ENCODE results near the gene TRMT61B. TPM values are rescaled to one million over a fixed set of nuclear protein-coding genes. Genes with fewer than 3 reads are reported as not detected.

TRMT61B gene
- total RNA-seq, 2 donors from 2014 or later = 11.2 to 12.4 TPM

DNA sequence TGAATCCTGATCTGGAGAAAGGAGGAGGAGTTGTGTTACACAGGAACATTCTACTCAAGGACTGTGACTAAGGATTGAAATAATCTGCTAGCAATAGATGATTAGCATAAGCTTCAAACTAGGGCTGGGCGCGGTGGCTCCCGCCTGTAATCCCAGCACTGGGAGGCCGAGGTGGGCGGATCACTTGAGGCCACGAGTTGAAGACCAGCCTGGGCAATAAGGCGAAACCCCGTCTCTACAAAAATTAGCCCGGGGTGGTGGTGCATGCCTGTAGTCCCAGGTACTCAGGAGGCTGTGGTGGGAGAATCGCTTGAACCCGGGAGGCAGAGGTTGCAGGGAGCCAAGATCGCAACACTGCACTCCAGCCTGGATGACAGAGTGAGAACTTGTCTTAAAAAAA is 1.5 kb downstream of the TRMT61B start:
- no peak overlapping the region for H3K9ac ChIP-seq (ENCODE audit: low read depth in 2 of 2, low read length in 2 of 2)

DNA sequence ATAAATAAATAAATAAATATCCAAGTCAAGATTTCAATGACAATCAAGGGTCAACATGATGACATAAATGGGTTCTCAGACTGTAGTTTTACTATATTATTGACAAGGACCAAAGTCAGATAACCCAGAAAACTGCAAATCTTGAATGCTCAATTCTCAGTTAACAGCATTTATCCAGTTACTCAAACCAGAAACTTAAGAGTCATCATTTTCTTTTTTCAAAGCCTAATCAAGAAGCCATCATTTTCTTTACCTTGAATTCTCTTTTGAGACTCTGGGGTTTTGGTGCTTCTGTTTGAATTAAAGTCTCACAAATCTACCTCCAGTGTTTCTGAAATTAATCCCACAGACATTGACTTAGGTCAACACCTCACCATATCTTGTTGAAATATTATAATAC is 14.1 kb downstream of the TRMT61B start:
- TF ChIP-seq, protein P1, sequence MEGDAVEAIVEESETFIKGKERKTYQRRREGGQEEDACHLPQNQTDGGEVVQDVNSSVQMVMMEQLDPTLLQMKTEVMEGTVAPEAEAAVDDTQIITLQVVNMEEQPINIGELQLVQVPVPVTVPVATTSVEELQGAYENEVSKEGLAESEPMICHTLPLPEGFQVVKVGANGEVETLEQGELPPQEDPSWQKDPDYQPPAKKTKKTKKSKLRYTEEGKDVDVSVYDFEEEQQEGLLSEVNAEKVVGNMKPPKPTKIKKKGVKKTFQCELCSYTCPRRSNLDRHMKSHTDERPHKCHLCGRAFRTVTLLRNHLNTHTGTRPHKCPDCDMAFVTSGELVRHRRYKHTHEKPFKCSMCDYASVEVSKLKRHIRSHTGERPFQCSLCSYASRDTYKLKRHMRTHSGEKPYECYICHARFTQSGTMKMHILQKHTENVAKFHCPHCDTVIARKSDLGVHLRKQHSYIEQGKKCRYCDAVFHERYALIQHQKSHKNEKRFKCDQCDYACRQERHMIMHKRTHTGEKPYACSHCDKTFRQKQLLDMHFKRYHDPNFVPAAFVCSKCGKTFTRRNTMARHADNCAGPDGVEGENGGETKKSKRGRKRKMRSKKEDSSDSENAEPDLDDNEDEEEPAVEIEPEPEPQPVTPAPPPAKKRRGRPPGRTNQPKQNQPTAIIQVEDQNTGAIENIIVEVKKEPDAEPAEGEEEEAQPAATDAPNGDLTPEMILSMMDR (IDR thresholded peaks at IDR 0.05) = no peak
- Histone ChIP-seq H3K9me3 (no peaks in the 10 kb centered on the region), H3K27ac (no peak overlapping the region), H3K36me3 (no peaks in the 10 kb centered on the region), H3K27me3 (no peaks in the 10 kb centered on the region), H3K9ac (ENCODE audit: low read depth in 2 of 2, low read length in 2 of 2) (no peak overlapping the region), H3K4me3 (no peak overlapping the region), H3K4me1 (no peaks in the 10 kb centered on the region)
- intact Hi-C loops (cut with DNase I) = no loop called here
- no peak for DNase-seq

More for the DNA sequence above, 1.5 kb downstream of the TRMT61B start:
- Histone ChIP-seq H3K27me3 (no peaks in the 10 kb centered on the region), H3K4me3 (no peak overlapping the region), H3K4me1 (peaks cover 13% of the 10 kb centered on the region), H3K9me3 (no peaks in the 10 kb centered on the region), H3K27ac (no peak overlapping the region), H3K36me3 (no peaks in the 10 kb centered on the region)
- intact Hi-C loops (cut with DNase I) = no loop called here
- DNase-seq = no peak
- TF ChIP-seq, protein P1 (IDR thresholded peaks at IDR 0.05) = no peak

DNA sequence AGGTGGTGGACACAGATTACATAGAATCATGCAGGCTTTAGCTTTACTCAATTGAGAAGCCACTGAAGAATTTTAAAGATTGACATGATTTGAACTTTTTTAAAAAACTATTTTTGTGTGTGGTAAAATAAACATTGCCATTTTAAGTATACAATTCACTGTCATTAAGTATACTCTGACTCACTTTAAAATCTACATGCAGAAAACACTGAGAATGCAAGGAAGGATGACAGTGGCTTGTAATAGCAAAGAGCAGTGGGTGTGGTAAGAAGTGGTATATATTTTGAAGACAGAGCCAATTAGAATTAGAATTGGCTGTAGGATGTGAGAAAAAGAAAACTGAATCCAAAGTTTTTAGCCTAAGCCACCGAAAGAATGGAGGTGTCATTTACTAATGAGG is 14.9 kb downstream of the TRMT61B start:
- H3K36me3 ChIP-seq = no peaks in the 10 kb centered on the region
- H3K27me3 ChIP-seq = no peaks in the 10 kb centered on the region
- H3K4me3 ChIP-seq = no peak overlapping the region
- intact Hi-C loops (cut with DNase I) = no loop called here
- no peak overlapping the region for H3K27ac ChIP-seq
- no peaks in the 10 kb centered on the region for H3K9me3 ChIP-seq
- no peaks in the 10 kb centered on the region for H3K4me1 ChIP-seq
- H3K9ac ChIP-seq (ENCODE audit: low read depth in 2 of 2, low read length in 2 of 2) = no peak overlapping the region
- no peak for DNase-seq
- TF ChIP-seq, protein P1 (IDR thresholded peaks at IDR 0.05) = no peak

DNA sequence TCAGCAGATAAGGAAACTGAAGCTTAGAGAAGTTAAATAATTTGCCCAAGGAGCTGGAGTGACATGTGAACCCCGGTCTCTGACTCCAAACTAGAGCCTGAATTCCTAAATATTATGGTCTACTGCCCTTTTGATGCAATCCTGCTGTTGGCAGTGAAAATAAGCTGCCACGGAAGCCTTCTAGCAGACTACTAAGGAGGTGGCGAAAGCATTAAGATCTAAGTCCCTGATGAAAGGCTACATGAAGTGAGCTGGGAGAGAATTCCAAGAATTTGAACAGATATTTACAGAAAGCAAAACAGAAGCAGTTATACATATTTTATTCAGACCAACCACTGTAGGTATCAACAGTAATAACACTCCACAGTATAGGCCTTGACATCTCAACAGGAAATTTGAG is 28.1 kb downstream of the TRMT61B start:
- H3K4me1 ChIP-seq = no peaks in the 10 kb centered on the region
- TF ChIP-seq, protein P1 (IDR thresholded peaks at IDR 0.05) = no peak
- H3K9ac ChIP-seq (ENCODE audit: low read depth in 2 of 2, low read length in 2 of 2) = no peak overlapping the region
- H3K9me3 ChIP-seq = no peaks in the 10 kb centered on the region
- no peaks in the 10 kb centered on the region for H3K27me3 ChIP-seq
- DNase-seq = no peak
- no peak overlapping the region for H3K4me3 ChIP-seq
- no peak overlapping the region for H3K27ac ChIP-seq
- H3K36me3 ChIP-seq = no peaks in the 10 kb centered on the region
- intact Hi-C loops (cut with DNase I) = no loop called here

DNA sequence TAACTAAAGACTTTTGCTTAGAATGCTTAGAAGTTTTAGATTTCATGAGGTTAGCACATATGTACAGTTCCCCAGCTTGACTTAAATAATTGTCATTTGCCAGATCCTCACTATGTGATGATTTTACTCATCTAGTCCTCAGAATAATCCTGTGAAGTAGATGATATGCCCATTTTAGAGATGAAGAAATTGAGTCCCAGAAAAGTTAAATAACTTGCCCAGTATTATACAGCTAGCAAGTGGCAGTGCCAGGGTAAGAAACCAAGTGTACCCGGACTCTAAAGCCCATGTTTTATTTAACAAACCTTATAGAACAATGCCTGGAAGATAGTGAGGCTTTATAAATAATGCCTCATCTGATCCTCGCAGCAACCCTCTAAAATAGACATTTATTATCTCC is 31.1 kb downstream of the TRMT61B start:
- no peaks in the 10 kb centered on the region for H3K27me3 ChIP-seq
- H3K9ac ChIP-seq (ENCODE audit: low read depth in 2 of 2, low read length in 2 of 2) = no peak overlapping the region
- intact Hi-C loops (cut with DNase I) = no loop called here
- H3K27ac ChIP-seq = no peak overlapping the region
- TF ChIP-seq, protein P1 (IDR thresholded peaks at IDR 0.05) = no peak
- H3K4me1 ChIP-seq = no peaks in the 10 kb centered on the region
- no peaks in the 10 kb centered on the region for H3K36me3 ChIP-seq
- DNase-seq = no peak
- H3K9me3 ChIP-seq = no peaks in the 10 kb centered on the region
- H3K4me3 ChIP-seq = no peak overlapping the region

DNA sequence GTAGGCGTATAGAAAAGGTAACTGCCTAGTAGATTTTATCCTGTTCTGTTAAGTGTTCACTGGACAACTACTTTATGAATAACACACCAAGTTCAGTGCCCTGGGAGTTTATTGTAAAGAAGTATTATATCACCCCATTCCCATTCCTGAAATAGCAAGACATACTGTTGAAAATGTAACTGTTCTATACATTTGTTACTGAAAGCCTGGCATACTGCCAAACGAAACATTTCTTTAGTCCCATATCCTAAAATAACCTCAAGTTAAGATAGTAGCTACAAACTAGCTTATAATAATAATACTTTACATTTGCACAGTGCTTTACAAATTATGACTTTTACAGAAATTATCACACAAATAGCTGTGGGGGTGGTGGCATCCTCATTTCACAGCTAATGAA is 34.3 kb downstream of the TRMT61B start:
- no peaks in the 10 kb centered on the region for H3K9me3 ChIP-seq

More for the DNA sequence above, 34.3 kb downstream of the TRMT61B start:
- no peaks in the 10 kb centered on the region for H3K27me3 ChIP-seq
- intact Hi-C loops (cut with DNase I) = no loop called here
- H3K4me3 ChIP-seq = no peak overlapping the region
- no peak for DNase-seq
- H3K4me1 ChIP-seq = no peaks in the 10 kb centered on the region
- TF ChIP-seq, protein P1 (IDR thresholded peaks at IDR 0.05) = no peak
- no peak overlapping the region for H3K27ac ChIP-seq
- no peaks in the 10 kb centered on the region for H3K36me3 ChIP-seq
- H3K9ac ChIP-seq (ENCODE audit: low read depth in 2 of 2, low read length in 2 of 2) = no peak overlapping the region

All from colonic mucosa (tissue), 4 donors.